ENCODE data around the gene GLB1L3.

- TF ChIP-seq CTCF (IDR thresholded peaks at IDR 0.05; ENCODE audit: insufficient read depth, low read length, poor library complexity, severe bottlenecking) (no peak), EZH2phosphoT487 (conservative IDR thresholded peaks at IDR 0.05; ENCODE audit: low read length) (no peak)
Measured at GRCh38 chr11:134356656-134357544, 80.7 kb downstream of the GLB1L3 start.
